H1 (cell line): ENCODE results near the gene CDON. TPM values are rescaled to one million over a fixed set of nuclear protein-coding genes. Genes with fewer than 3 reads are reported as not detected.

Experiments
- RAD21 ChIP-seq, 2 experiments: IDR thresholded peaks in 1 of 2; conservative IDR thresholded peaks in 1 of 2; 2 replicates each; pipeline ENCODE4 v1.6.1; 2011; ENCODE audit warnings: low read depth in 2 of 2, low read length in 2 of 2, improper control_type of control experiment in 1 of 2, inconsistent platforms in 1 of 2, mild to moderate bottlenecking in 1 of 2, moderate library complexity in 1 of 2
- RFX5 ChIP-seq: IDR thresholded peaks from 2 replicates; pipeline ENCODE4 v1.6.1; 2011; ENCODE audit warnings: low read depth, low read length, improper control_type of control experiment, borderline replicate concordance
- RNF2 ChIP-seq: fragments of 200-900, 300-1000 bp; sonication (generic); IDR thresholded peaks from 2 replicates; pipeline ENCODE4 v1.7.1; 2016; ENCODE audit warnings: borderline replicate concordance, low read depth, mild to moderate bottlenecking, antibody characterized with exemption, low read length; ENCODE audit not compliant: poor library complexity, severe bottlenecking; ENCODE audit errors: missing control alignments
- SIN3A ChIP-seq, 2 experiments: IDR thresholded peaks in 1 of 2; conservative IDR thresholded peaks in 1 of 2; 2 replicates each; pipeline ENCODE4 v1.6.1; 2011 to 2012; ENCODE audit warnings: low read length in 2 of 2, improper control_type of control experiment in 1 of 2, low read depth in 1 of 2, mild to moderate bottlenecking in 1 of 2
- SP4 ChIP-seq: IDR thresholded peaks from 2 replicates; pipeline ENCODE4 v1.6.1; 2012; ENCODE audit warnings: low read length, inconsistent platforms
- TAF7 ChIP-seq: optimal IDR thresholded peaks from 2 replicates; pipeline ENCODE3; 2011; ENCODE audit warnings: low read depth, mild to moderate bottlenecking, inconsistent platforms, low read length, moderate library complexity, borderline replicate concordance
- polyA plus RNA-seq, 7 experiments: library from polyadenylated mRNA; depleted of rRNA in 3 of 7; stranded (reverse) in 5 of 7; unstranded in 2 of 7; fragments of >200 nt in 5 of 7; fragments of 200-250 nt in 2 of 7; gene quantifications; 1 replicate in 5 of 7; 2 replicates in 1 of 7; 4 replicates in 1 of 7; pipeline versions ENCODE4 v1.2.1 to v1.2.3, GENCODE V29; 2011 to 2013; ENCODE audit warnings: missing spikeins in 2 of 7, mixed read lengths in 2 of 7
- total RNA-seq: library from RNA; stranded (reverse); fragmentation: NEBNext Ultra II Directional; extraction: Animal tissue kit (Norgen Biotek cat#: 25700); gene quantifications from 2 replicates; pipeline ENCODE4 v1.2.1, GENCODE V29; 2021

CDON gene
- total and polyA plus RNA-seq, 2 of the 8 experiments (the other 6 are each of a cell fraction or from before 2014, with no cell fraction given), result 11.0 to 32.5 TPM

DNA sequence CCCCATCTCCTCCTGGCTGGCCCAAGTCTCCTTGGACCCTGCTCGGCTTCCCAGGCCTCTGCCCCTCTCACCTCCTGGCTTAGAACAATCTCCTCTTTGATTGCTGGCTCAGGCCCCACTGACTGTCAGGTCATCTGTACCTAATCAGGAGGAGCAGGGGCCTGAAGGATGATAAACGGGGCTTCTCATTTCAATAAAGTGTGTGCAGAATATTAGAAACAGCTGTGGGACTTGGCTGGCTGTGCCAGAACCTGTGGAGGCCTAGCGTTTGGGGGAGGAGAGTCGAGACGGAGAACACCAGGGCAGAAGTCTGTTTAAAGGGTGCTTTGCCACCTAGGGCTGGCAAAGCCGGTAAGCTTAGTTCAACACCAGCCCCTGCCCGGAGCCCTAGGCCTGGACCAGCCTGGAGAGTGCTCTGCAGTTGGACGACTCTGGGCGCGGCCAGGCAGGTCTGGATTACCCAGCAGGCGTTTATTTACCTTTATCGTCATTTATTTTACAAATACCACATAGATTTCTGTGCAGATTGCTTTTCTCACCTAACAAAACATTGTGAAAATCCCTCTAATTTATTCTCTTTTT lies 127.0 kb downstream of the CDON start (continued):
- no peak for TF ChIP-seq SIN3A (conservative IDR thresholded peaks at IDR 0.05 in 1 of 2, IDR thresholded peaks at IDR 0.05 in 1 of 2; ENCODE audit: low read depth in 1 of 2, low read length in 2 of 2)
- TF ChIP-seq RNF2, result no peak
- TF ChIP-seq TAF7, result no peak
- TF ChIP-seq SP4, result no peak
- TF ChIP-seq RAD21 (IDR thresholded peaks at IDR 0.05 in 1 of 2, conservative IDR thresholded peaks at IDR 0.05 in 1 of 2; ENCODE audit: low read depth in 2 of 2, low read length in 2 of 2), result no peak
- no peak for TF ChIP-seq RFX5
